HG02763 (cell line): Measurements from ENCODE around the gene OR13C3.
"Not testable (repeated sequence)": the region's sequence is repeated elsewhere in the genome, so short reads cannot be mapped to it uniquely, and the experiment has no call there.

Experiments used
- ATAC-seq: cut with Tn5 transposase; IDR thresholded peaks from one replicate; pipeline ENCODE4 v1.9.1; 2021; ENCODE audit warnings: mild to moderate bottlenecking, moderate library complexity; ENCODE audit not compliant: unreplicated experiment

OR13C3 gene

GRCh38 chr9:104536756-104537155 lies at the start of gene OR13C3:
TSS of gene OR13C3 (minus strand) at chr9:104536856. CDS start at chr9:104536723, 133 bp downstream.
- ATAC-seq: no peak

- no peak for ATAC-seq
Observed at GRCh38 chr9:104580562-104580961, 43.9 kb upstream of the OR13C3 start.

GRCh38 chr9:104577263-104577662 lies 40.6 kb upstream of the OR13C3 start:
- ATAC-seq: no peak

- ATAC-seq: no peak
Observed at GRCh38 chr9:104575456-104575855, 38.8 kb upstream of the OR13C3 start.

- ATAC-seq: no peak
Observed at GRCh38 chr9:104572612-104573011, 36.0 kb upstream of the OR13C3 start.

GRCh38 chr9:104568868-104569267 lies 32.2 kb upstream of the OR13C3 start, which contains the start of gene OR13C8:
TSS of gene OR13C8 (plus strand) at chr9:104569168. CDS start at chr9:104569168, 0 bp downstream.
- no peak for ATAC-seq

GRCh38 chr9:104564358-104564757 lies 27.7 kb upstream of the OR13C3 start:
- no peak for ATAC-seq

- peak; percentile 47 for ATAC-seq
Observed at GRCh38 chr9:104556830-104557634, 20.4 kb upstream of the OR13C3 start.

- no peak for ATAC-seq
Observed at GRCh38 chr9:104555521-104555920, 18.9 kb upstream of the OR13C3 start.

- ATAC-seq: no peak
Observed at GRCh38 chr9:104553261-104553660, 16.6 kb upstream of the OR13C3 start.

GRCh38 chr9:104544644-104545043 lies 8.0 kb upstream of the OR13C3 start:
- no peak for ATAC-seq

- no peak for ATAC-seq
Observed at GRCh38 chr9:104539275-104539674, 2.6 kb upstream of the OR13C3 start.

- ATAC-seq: no peak
Observed at GRCh38 chr9:104527109-104527508, 9.5 kb downstream of the OR13C3 start, which contains the start of gene OR13C4. TSS of gene OR13C4 (minus strand) at chr9:104527209. CDS start at chr9:104527209, 0 bp downstream.

- not testable (repeated sequence) for ATAC-seq
Observed at GRCh38 chr9:104520241-104520640, 16.4 kb downstream of the OR13C3 start.

- no peak for ATAC-seq
Observed at GRCh38 chr9:104514901-104515300, 21.8 kb downstream of the OR13C3 start.

GRCh38 chr9:104506565-104506964 lies 30.1 kb downstream of the OR13C3 start:
- ATAC-seq: no peak

GRCh38 chr9:104503963-104504362 lies 32.7 kb downstream of the OR13C3 start, which contains the start of gene OR13F1:
TSS of gene OR13F1 (plus strand) at chr9:104504263. CDS start at chr9:104504263, 0 bp downstream.
- no peak for ATAC-seq

GRCh38 chr9:104503440-104503839 lies 33.2 kb downstream of the OR13C3 start:
- no peak for ATAC-seq

GRCh38 chr9:104494808-104495207 lies 41.8 kb downstream of the OR13C3 start:
- no peak for ATAC-seq
